Measurements from ENCODE around the gene SBNO2.

GRCh38 chr19:1166872-1167573 is 7.0 kb downstream of the SBNO2 start:
- TF ChIP-seq REST (IDR thresholded peaks at IDR 0.05; ENCODE audit: low read depth, low read length) (no peak), CTCF (IDR thresholded peaks at IDR 0.05) (no peak), POLR2AphosphoS5 (IDR thresholded peaks at IDR 0.05; ENCODE audit: low read depth, low read length) (no peak)

Data from SK-N-SH (cell line).